Measurements from ENCODE around the gene SRF. TPM values are rescaled to one million over a fixed set of nuclear protein-coding genes. Genes with fewer than 3 reads are reported as not detected.

The SRF gene
- total and polyA plus RNA-seq, 12 donors = 7.3 to 30.9 (median 23.0) TPM

- WGBS, 4 donors = 90 to 99% (median 95%) methylated on average over 4 of the region's 4 CpGs
- Histone ChIP-seq H3K4me1 (replicated peaks in 1 of 2) (peaks cover 1 to 18% of the 10 kb centered on the region in 2 donors), H3K9me3 (replicated peaks in 1 of 3) (no peaks in the 10 kb centered on the region), H3K4me3 (no peak overlapping the region), H3K36me3 (replicated peaks in 1 of 2) (peaks cover 0 to 44% of the 10 kb centered on the region in 2 donors), H3K27me3 (no peaks in the 10 kb centered on the region), H3K27ac (no peak overlapping the region)
- TF ChIP-seq CTCF (IDR thresholded peaks at IDR 0.05) = no peak
- TF ChIP-seq POLR2A (IDR thresholded peaks at IDR 0.05) = no peak
- DNase-seq = peak in 2 of 7 donors; percentile 8 to 37
- intact Hi-C loops (cut with DNase I) = no loop called here
Measured at GRCh38 chr6:43186706-43187105, 15.6 kb downstream of the SRF start.

- intact Hi-C loops (cut with DNase I) = no loop called here
- WGBS, 4 donors = 94 to 97% (median 94%) methylated on average over 3 to 7 of the region's 7 CpGs
- peak in 2 of 7 donors; percentile 6 to 39 for DNase-seq
- H3K27me3 ChIP-seq = no peaks in the 10 kb centered on the region
- H3K9me3 ChIP-seq (replicated peaks in 1 of 3) = no peaks in the 10 kb centered on the region
- peaks cover 0 to 13% of the 10 kb centered on the region in 2 donors for H3K4me1 ChIP-seq (replicated peaks in 1 of 2)
- no peak overlapping the region for H3K27ac ChIP-seq
- peaks cover 0 to 46% of the 10 kb centered on the region in 2 donors for H3K36me3 ChIP-seq (replicated peaks in 1 of 2)
- TF ChIP-seq POLR2A (IDR thresholded peaks at IDR 0.05) = no peak
- no peak for TF ChIP-seq CTCF (IDR thresholded peaks at IDR 0.05)
- H3K4me3 ChIP-seq = no peak overlapping the region
Measured at GRCh38 chr6:43187821-43188220, 16.8 kb downstream of the SRF start.

GRCh38 chr6:43188426-43188825, 17.4 kb downstream of the SRF start:
- intact Hi-C loops (cut with DNase I) = no loop called here
- 91 to 97% (median 95%) methylated on average over 9 to 10 of the region's 10 CpGs for WGBS, 4 donors
- peaks cover 0 to 51% of the 10 kb centered on the region in 2 donors for H3K36me3 ChIP-seq (replicated peaks in 1 of 2)

GRCh38 chr6:43189776-43190304, 18.8 kb downstream of the SRF start:
- WGBS, 4 donors = 86 to 91% (median 90%) methylated on average over 6 of the region's 6 CpGs

More at GRCh38 chr6:43188426-43188825, 17.4 kb downstream of the SRF start:
- H3K4me1 ChIP-seq (replicated peaks in 1 of 2) = peaks cover 0 to 6% of the 10 kb centered on the region in 2 donors
- H3K27me3 ChIP-seq = no peaks in the 10 kb centered on the region
- no peak overlapping the region for H3K4me3 ChIP-seq
- DNase-seq = peak in 3 of 7 donors; percentile 3 to 43 (median 8)
- no peak overlapping the region for H3K27ac ChIP-seq
- no peaks in the 10 kb centered on the region for H3K9me3 ChIP-seq (replicated peaks in 1 of 3)
- no peak for TF ChIP-seq CTCF (IDR thresholded peaks at IDR 0.05)
- no peak for TF ChIP-seq POLR2A (IDR thresholded peaks at IDR 0.05)

More at GRCh38 chr6:43189776-43190304, 18.8 kb downstream of the SRF start:
- peak in 1 of 7 donors; percentile 4 for DNase-seq
- Histone ChIP-seq H3K4me1 (replicated peaks in 1 of 2) (no peaks in the 10 kb centered on the region), H3K9me3 (replicated peaks in 1 of 3) (no peaks in the 10 kb centered on the region), H3K27ac (no peak overlapping the region), H3K36me3 (replicated peaks in 1 of 2) (peaks cover 0 to 50% of the 10 kb centered on the region in 2 donors), H3K27me3 (no peaks in the 10 kb centered on the region), H3K4me3 (no peak overlapping the region)
- intact Hi-C loops (cut with DNase I) = no loop called here
- TF ChIP-seq POLR2A (IDR thresholded peaks at IDR 0.05) = no peak
- TF ChIP-seq CTCF (IDR thresholded peaks at IDR 0.05) = no peak
